ENCODE data around the gene DCP2.
A peak's percentile ranks its signal among the peaks of the same experiment; 100 is the strongest.

The DCP2 gene

GRCh38 chr5:113024076-113024697 is 47.6 kb downstream of the DCP2 start:
- no peak for DNase-seq

GRCh38 chr5:113025596-113025995 is 49.0 kb downstream of the DCP2 start:
- no peak for DNase-seq

GRCh38 chr5:113026211-113026610 is 49.6 kb downstream of the DCP2 start:
- DNase-seq, result no peak

GRCh38 chr5:113027015-113027414 is 50.4 kb downstream of the DCP2 start:
- DNase-seq, result no peak

GRCh38 chr5:113027431-113027830 is 50.8 kb downstream of the DCP2 start:
- DNase-seq, result no peak

- no peak for DNase-seq
Measured at GRCh38 chr5:113029614-113030013, 53.0 kb downstream of the DCP2 start.

- no peak for DNase-seq
Measured at GRCh38 chr5:113031104-113031503, 54.5 kb downstream of the DCP2 start.

- no peak for DNase-seq
Measured at GRCh38 chr5:113031557-113031956, 55.0 kb downstream of the DCP2 start.

GRCh38 chr5:113034182-113034773 is 57.7 kb downstream of the DCP2 start:
- no peak for DNase-seq

GRCh38 chr5:113035096-113035495 is 58.5 kb downstream of the DCP2 start:
- DNase-seq, result no peak

- no peak for DNase-seq
Measured at GRCh38 chr5:113036321-113036720, 59.7 kb downstream of the DCP2 start.

GRCh38 chr5:113036826-113037225 is 60.2 kb downstream of the DCP2 start:
- DNase-seq, result no peak

GRCh38 chr5:113038136-113038535 is 61.5 kb downstream of the DCP2 start:
- no peak for DNase-seq

- DNase-seq, result no peak
Measured at GRCh38 chr5:113038714-113039113, 62.1 kb downstream of the DCP2 start.

GRCh38 chr5:113039229-113039933 is 62.8 kb downstream of the DCP2 start:
- DNase-seq, result no peak

- no peak for DNase-seq
Measured at GRCh38 chr5:113039934-113040285, 63.3 kb downstream of the DCP2 start.

GRCh38 chr5:113040672-113041260 is 64.2 kb downstream of the DCP2 start:
- DNase-seq, result no peak

- no peak for DNase-seq
Measured at GRCh38 chr5:113042491-113043243, 66.1 kb downstream of the DCP2 start.

- DNase-seq, result peak; percentile 42
Measured at GRCh38 chr5:113043491-113043931, 66.9 kb downstream of the DCP2 start.

GRCh38 chr5:113044776-113045465 is 68.3 kb downstream of the DCP2 start:
- no peak for DNase-seq

GRCh38 chr5:113047234-113047633 is 70.6 kb downstream of the DCP2 start:
- DNase-seq, result no peak

All from CD4-positive, alpha-beta T cell treated with Interleukin-6 for 4 hours (primary cell).